Measurements from ENCODE around the gene ELFN1. TPM values are rescaled to one million over a fixed set of nuclear protein-coding genes. Genes with fewer than 3 reads are reported as not detected.
A peak's percentile ranks its signal among the peaks of the same experiment; 100 is the strongest.
"Not testable (repeated sequence)": the region's sequence is repeated elsewhere in the genome, so short reads cannot be mapped to it uniquely, and the experiment has no call there.

The ELFN1 gene
- polyA plus RNA-seq, 4 donors: 11.9 to 19.6 (median 13.4) TPM

DNA sequence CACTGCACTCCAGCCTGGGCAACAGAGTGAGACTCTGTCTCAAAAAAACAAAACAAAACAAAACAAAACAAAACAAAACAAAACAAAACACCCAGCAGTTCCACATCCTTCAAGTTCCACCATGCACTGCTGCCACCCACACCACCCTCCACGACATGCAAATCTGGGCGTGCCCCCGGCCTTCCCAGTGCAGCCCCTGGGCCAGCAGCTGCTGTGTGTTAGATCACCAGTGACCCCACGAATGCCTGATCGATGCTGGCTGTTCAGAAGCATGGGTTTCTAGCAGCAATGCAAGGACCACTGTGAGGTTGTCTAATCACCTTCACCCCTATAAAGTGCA is 36.3 kb downstream of the ELFN1 start:
- no peak for DNase-seq (ENCODE audit: low read depth in 4 of 4, low spot score in 3 of 4)

DNA sequence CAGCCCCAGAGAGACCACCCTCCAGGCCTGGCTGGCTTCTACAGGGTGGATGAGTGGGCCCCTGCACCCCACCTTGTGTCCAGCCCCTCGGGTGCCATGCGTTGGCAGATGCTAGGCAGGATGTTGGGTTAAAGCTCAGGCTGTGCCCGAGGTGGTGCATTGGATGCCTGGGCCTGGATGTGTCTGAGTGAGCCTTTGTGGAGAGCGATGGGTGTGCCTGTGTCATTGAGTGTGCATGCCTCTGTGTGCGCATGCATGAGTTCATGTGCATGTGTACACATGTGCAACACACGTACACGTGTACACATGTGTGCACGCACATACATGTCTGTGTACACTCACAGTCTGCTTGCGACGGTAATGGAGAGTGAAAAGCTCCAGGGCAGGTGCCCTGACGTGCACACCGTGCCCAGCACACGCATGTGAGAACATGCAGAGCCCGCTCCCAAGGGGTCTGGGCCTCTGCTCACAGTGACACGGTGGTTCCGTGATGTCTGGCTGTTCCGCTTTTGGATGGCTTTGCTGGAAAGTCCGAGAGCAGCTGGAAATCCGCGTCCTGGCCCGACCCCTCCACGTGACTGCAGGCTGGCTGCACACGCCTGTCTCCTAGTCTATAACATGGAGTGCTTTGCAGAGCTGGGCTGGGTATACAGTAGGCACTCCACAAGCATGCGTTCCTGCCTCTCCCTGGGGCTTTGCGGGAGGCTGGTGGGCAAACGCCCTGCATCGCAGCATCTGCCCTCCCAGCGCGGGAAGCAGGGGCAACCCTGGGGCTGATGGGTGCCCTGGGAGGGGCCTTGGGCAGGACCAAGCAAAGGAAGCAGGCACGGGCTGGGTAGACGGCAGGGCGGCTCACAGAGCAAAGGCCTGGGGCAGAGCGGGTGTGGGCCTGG is 36.9 kb downstream of the ELFN1 start:
- no peak for DNase-seq (ENCODE audit: low read depth in 4 of 4, low spot score in 3 of 4)

DNA sequence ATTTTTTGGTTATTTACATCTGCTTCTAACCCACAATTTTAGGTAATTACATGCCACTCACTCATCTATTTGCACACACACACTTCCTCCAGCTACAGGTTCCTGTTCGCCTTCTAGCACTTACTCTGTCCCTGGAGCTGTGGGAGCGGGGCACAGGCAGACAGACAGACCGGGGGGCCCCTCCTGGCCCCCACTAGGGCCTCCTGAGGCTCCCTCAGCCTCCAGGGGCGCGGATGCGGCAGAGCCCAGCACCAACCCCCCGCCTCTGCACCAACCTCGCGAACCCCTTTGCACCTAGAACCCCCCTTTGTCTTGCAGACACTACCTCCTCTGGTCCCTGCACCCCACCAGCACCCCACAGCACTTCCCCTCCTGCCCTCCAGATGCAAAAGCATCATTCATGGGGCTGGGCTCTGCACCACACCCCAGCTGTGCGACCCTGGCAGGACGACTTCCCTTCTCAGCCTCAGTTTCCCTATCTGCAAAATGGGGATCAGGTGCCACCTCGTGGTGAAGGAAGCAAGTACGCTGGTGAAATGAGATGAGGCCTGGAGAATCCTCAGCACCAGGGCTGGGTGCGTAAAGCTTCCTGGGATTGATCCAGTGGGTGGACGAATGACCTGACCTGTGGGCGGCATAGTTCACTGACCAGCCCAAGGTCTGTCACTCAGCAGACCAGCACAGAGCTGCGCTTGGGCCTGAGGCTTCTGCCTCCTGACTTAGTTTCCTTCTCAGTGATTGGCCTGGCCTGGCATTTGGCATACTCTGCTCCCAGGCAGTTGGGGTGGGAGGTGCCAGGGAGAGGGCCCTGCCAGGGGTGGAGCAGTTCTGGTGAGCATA is 37.9 kb downstream of the ELFN1 start:
- no peak for DNase-seq (ENCODE audit: low read depth in 4 of 4, low spot score in 3 of 4)

GRCh38 chr7:1708596-1709251 is 38.6 kb downstream of the ELFN1 start:
- DNase-seq (ENCODE audit: low read depth in 4 of 4, low spot score in 3 of 4): no peak

DNA sequence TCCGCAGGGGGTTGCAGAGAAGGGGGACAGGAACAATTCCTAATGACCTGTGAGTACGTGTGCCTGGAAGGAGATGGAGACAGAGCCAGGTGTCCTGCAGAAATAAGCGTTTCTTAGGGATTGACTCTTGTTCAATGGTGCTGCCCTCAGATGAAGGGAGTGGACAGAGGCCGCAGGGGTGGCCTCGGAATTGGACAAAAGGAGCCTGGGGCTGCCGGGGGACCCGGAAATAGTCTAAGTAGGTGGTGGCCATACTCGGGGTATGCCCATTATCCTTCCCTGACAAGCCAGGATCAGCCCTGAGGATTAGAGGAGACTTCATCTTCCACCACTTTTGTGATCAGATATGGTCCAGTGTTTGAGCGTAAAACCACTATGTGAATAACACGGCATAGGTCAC is 39.2 kb downstream of the ELFN1 start:
- no peak for DNase-seq (ENCODE audit: low read depth in 4 of 4, low spot score in 3 of 4)

DNA sequence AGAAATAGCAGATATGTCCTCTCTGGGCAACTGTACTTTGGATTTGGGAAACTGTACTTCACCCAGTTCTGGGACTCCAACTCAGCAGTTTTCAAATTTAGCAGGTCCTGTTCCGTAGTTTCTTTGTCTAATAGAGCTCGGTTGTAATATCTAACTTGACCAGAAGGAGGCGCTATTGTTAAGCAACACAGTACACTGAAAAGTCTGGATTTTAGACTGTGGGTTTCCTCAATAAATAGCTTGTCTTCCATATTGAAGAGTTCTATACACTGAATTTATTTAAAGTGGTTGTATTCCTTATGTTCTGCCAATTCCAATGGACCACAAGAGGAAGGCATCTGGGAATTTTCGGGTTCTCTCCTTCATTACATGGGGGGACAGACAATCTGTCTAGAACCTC is 39.8 kb downstream of the ELFN1 start:
- no peak for DNase-seq (ENCODE audit: low read depth in 4 of 4, low spot score in 3 of 4)

- DNase-seq (ENCODE audit: low read depth in 4 of 4, low spot score in 3 of 4): no peak
These were observed 40.9 kb downstream of the ELFN1 start for GRCh38 chr7:1710936-1711335.

- no peak for DNase-seq (ENCODE audit: low read depth in 4 of 4, low spot score in 3 of 4)
These were observed 42.9 kb downstream of the ELFN1 start for GRCh38 chr7:1712907-1713501.

DNA sequence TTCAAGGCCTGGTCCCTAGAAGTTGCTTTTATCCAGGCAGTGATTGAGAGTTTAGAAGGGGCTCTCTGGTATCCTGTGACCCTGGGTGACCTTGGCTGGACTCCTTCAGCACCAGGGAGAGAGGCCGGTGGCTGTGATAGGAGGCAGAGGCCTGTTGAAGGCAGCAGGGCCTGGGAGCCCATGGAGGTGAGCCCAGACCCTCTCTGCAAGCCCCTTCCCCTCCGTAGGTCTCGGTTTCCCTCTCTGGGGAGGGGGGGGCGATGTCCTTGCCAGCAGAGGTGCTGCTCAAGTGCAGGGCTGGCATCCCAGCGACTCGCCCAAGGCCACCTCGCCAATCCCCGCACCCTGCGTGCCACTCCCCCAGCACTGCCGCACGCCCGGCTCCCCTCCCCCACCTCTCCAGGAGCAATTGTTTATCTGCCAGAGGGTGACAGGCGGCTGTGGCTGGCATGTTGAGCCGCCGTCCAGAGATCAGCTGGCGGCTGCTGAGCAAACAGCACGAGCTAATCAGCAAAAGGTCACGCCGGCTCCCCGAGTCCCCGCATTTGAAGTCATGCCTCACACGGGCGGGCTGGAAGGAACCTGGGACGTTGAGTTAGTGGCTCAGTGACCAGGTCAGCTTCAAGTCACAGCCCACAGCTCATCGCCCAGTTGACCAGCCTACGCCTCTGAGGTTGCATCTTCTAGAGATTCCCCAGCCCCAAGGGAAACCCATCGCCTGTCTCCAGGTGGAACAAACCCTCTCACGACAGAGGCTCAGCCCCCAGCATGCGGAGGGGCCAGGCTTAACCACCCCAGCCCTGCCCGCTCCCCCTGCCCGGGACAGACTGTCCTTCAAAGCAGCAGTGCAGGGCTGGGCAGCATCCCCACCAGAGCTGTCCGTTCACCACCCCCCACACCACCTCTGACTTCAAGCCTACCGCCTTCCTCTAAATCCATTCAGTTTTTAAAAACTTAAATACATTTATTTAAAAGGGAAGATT is 43.7 kb downstream of the ELFN1 start:
- DNase-seq (ENCODE audit: low read depth in 4 of 4, low spot score in 3 of 4): peak in 2 of 4 donors; percentile 28 to 36

DNA sequence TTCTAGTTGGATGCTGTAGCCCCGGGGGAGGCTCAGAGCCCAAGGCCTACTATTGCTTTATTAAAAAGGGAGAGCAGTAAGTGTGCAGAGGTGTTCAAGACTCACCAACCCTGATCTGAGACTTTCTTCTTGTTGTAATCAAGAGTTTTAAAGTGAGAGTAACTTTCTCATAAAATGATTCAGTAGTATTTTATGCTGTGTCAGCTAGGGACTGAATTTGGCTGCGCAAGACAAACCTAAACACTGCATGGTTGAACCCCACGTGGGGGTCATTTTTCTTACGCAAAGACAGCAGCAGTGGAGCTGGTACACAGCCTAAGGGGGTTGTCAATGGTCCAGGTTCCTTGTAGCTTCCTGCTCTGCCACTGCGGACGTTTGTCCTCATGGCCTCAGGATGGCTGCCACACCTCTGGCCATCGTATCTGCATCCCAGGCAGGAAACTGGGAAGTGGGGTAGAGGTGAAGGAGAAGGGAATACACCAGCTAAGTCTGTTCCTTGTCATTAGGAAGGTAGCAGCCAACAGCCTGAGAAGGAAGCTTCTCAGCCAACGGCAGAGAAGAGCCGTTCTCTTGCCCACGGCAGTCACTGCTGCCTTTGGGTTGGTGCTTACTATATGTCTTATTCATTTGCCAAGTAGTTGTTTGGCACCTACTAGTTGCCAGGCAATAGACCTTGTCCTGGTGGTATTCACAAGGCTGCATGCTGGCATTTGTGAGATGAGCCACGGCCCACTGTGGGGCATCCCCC is 44.7 kb downstream of the ELFN1 start:
- DNase-seq (ENCODE audit: low read depth in 4 of 4, low spot score in 3 of 4): no peak

GRCh38 chr7:1715331-1715625 is 45.2 kb downstream of the ELFN1 start:
- no peak for DNase-seq (ENCODE audit: low read depth in 4 of 4, low spot score in 3 of 4)

DNA sequence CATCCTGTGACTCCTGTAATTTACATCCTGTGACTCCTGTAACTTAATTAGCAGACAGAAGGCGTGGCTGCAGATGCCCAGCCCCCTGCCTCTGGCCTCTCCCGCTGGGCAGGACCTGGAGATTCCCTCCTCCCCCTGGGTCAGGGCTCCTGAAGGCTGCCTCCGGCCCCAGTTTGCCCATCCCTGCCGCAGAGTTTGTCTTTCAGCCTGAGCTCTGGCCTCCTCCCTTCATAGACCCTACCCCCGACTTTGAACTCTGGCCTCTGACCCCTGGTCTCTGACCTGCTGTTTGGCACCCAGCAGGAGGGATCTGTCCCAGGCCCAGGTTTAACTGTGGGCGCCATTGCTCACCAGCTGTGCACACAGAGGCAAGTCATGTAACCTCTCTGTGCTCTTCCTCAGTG is 45.6 kb downstream of the ELFN1 start:
- no peak for DNase-seq (ENCODE audit: low read depth in 4 of 4, low spot score in 3 of 4)

DNA sequence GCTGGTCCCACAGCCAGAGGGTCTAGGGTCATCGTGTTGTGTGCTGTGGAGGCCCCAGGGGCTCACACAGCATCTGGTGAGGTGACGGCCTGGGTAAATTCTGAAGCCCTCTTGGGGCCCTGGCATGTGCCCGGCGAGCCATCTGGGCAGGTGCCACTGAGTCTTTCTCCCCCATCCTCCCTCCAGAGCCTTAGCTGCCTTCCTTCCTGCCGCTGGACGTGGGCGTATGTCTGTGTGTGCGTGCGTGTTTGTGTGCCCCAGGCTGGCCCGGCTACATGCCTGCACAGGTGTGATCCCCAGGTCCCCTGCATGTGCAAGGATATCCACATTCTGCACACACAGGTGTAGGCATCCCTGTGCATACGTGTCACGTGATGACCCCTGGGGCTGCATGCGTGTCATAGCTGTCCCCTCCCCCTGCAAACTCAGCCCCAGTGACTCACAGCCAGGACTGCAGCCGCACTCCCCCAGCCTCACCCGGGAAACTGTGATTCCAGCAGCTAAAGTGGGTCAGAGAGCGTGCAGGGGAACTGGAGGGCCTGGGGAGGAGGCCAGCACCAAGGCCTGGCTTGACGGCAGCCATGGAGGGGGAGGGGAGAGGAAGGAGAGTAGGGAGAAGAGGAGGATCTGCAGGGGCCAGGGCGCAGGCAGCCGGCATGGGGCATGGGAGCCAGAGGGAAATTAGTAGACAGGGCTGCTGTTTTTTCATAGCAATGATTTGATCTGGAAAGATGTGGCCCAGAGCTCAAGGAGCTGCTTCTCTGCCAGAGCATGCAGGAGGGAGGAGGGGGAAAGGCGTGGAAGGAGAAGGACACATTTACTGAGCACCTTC is 46.4 kb downstream of the ELFN1 start:
- no peak for DNase-seq (ENCODE audit: low read depth in 4 of 4, low spot score in 3 of 4)

DNA sequence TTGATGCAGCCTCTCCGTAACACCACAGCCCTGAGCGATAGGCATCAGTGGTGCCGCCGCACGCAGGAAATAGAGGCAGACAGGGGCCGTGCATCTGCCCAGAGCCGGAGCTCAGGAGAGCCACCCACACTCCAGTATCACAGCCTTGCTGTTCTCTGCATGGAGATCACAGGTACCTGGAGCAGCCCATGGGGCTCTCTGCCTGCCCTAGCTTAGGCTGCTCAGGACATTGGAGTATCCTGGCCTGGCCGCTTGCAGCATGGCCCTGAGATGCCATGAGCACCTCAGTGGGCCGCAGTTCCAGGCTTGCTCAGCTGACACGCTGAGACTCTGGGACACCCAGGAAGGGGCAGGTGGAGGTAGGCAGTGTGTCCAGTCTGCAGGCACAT is 47.0 kb downstream of the ELFN1 start:
- no peak for DNase-seq (ENCODE audit: low read depth in 4 of 4, low spot score in 3 of 4)

DNA sequence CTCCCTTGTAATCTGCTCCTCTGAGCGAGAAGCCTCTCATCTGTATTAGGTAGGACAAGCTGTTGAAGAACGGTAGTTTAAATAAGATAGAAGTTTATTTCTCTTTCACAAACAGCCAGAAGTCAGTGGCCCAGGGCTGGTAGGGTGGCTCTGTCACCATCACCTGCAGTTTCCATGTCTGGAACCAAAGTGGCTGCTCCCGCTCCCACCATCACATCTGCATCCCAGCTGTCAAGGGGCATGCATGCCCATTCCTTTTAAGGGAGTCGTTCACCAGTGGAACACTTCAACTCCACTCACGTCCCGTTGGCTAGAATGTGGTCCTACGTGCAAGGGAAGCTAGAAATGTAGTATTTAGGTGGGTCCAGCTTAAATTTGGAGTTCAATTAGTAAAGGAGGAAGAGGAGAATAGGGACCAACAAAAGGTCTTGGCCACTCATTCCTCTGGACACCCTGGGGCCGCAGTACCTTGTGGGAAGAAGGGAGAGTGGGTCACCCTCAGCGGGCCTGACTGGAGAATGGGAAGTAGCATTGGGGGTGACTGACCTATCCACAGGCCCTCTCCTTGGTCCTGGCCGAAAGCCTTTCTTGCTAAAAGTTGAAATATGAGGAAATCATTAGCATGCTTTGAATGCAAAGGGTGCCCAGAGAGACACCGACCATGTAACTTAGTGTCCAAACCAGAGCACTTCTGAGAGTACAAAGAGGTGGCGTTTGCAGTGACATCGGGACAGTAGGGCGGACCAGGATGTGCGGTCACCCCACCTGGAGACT is 48.0 kb downstream of the ELFN1 start:
- DNase-seq (ENCODE audit: low read depth in 4 of 4, low spot score in 3 of 4): no peak

GRCh38 chr7:1718850-1719249 is 48.8 kb downstream of the ELFN1 start:
- DNase-seq (ENCODE audit: low read depth in 4 of 4, low spot score in 3 of 4): not testable (repeated sequence)

GRCh38 chr7:1719256-1719655 is 49.2 kb downstream of the ELFN1 start:
- not testable (repeated sequence) for DNase-seq (ENCODE audit: low read depth in 4 of 4, low spot score in 3 of 4)

DNA sequence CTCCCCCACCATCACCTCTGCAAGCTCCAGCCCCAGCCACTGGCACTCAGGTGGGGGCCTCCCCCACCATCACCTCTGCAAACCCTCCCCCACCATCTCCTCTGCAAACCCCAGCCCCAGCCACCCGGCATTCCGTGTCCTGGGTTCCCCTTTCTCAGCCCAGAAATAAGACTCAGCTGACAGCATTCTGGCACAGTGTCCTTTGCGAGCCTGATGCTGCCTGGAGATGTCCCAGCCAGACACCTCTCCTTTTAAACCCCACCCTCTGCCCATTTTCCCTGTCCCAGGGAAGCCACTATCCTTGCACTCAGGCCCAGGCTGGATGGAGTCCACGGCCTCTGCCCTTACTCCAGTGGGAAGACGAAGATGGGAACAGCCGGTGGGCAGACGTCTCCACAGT is 49.8 kb downstream of the ELFN1 start:
- DNase-seq (ENCODE audit: low read depth in 4 of 4, low spot score in 3 of 4): no peak
